Retinal pigment epithelial cell (primary cell): ENCODE measurements around the gene TMED7.

Source experiments
- DNase-seq: peaks from one replicate; pipeline ENCODE4 v3.0.0-alpha.2; 2010; ENCODE audit warnings: low read depth
- H3K4me3 ChIP-seq: 2 replicates; pipeline ENCODE4 v1.5.1; 2011; ENCODE audit warnings: mild to moderate bottlenecking, low read length, control low read depth, moderate library complexity
- CTCF ChIP-seq: conservative IDR thresholded peaks from 2 replicates; pipeline ENCODE4 v1.5.1; 2011; ENCODE audit warnings: low read depth, low read length, control low read depth, inconsistent platforms

Gene TMED7

DNA sequence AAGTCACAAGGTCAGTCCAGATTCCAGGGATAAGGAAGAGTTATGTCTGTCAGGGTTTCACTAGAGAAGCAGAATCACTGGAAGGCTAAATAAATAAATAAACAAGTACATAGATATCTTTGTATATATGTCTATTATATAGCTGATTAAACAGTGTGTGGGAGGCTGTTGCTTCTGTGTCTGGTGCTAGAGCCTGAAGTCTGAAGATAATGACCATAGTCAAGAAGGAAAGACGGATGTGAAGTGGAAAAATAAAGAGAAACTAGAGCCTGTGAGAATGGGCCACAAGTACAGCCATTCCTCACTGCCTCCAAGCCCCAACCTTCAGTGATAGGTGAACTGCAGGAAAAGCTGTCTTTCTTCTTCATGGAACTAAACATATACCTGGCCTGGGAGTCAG, 4.1 kb upstream of the TMED7 start:
- no peak overlapping the region for H3K4me3 ChIP-seq
- TF ChIP-seq CTCF, result no peak
- no peak for DNase-seq

DNA sequence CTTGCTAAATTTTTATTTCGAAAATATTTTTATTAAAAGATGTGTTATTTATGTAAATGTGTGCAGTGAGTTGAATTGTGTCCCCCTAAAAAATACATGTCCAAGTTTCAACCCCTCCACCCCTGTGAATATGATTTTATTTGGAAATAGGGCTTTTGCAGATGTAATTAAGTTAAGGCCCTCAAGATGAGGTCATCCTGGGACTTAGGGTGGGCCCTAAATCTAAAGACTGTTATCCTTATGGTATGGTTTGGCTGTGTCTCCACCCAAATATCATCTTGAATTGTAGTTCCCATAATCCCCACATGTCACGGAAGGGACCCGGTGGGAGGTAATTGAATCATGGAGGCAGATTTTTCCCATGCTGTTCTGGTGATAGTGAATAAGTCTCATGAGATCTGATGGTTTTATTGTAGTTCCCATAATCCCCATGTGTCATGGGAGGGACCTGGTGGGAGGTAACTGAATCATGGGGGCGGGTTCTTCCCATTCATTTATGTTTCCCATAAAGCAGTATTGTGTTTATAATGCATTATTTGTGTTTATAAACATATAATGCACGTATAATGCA, 1.5 kb upstream of the TMED7 start:
- DNase-seq, result no peak
- H3K4me3 ChIP-seq, result no peak overlapping the region
- no peak for TF ChIP-seq CTCF

DNA sequence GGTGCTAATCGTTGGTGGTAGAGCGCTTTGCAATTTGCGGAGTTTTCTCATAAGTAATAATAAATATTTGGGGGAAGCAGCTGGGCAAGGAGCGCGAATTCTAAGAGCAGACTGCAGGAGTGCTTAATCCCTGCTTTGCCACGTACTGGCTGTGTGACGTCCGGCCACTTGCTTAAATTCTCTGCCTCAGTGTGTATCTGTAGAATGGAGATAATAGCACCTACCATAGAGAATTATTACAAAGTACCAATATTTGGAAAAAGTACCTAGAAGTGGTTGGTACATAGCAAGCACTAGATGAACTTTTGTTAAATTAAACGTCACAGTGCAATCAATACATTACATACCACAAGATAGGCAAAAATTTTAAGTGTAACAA, 598 bp upstream of the TMED7 start:
- no peak for DNase-seq
- H3K4me3 ChIP-seq, result peak overlapping the region; percentile 83
- TF ChIP-seq CTCF, result no peak

GRCh38 chr5:115624994-115625393, 842 bp downstream of the TMED7 start:
- H3K4me3 ChIP-seq, result peak overlapping the region; percentile 83
- no peak for DNase-seq
- no peak for TF ChIP-seq CTCF

- no peak for TF ChIP-seq CTCF
- H3K4me3 ChIP-seq, result peak overlapping the region; percentile 83
- no peak for DNase-seq
These were observed 2.2 kb downstream of the TMED7 start for GRCh38 chr5:115623658-115624057.

- no peak overlapping the region for H3K4me3 ChIP-seq
- no peak for TF ChIP-seq CTCF
- DNase-seq, result no peak
These were observed 4.4 kb downstream of the TMED7 start for GRCh38 chr5:115621365-115621900.

DNA sequence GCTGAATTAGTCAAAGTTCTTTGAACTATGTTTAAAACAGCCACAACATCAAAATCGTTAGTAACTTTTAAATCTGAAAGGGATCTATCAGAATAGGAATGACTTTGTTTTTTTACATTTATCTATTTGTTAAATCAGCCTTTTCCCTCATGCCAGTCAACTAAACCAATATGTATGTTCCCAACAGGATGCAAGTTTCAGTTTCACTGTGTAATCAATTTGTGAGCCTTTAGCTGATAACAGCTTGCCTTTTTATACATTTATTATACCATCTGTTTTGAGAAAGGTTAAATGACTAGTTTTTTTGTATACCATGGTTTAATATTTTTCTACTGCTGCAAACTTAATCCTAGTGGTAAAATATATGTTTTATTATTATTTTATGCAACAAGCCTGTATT, 8.9 kb downstream of the TMED7 start:
- no peak for DNase-seq
- no peak overlapping the region for H3K4me3 ChIP-seq
- no peak for TF ChIP-seq CTCF
